Measurements from ENCODE around the gene TRIM33.
A peak's percentile ranks its signal among the peaks of the same experiment; 100 is the strongest.
"Not testable (repeated sequence)": the region's sequence is repeated elsewhere in the genome, so short reads cannot be mapped to it uniquely, and the experiment has no call there.

The TRIM33 gene

GRCh38 chr1:114485286-114485685, 25.7 kb downstream of the TRIM33 start:
- Histone ChIP-seq H3K4me3 (ENCODE audit: low read depth, low read length, poor library complexity, severe bottlenecking) (no peak overlapping the region), H2AFZ (ENCODE audit: low read length) (no peak overlapping the region), H3K79me2 (ENCODE audit: insufficient read depth, low read length) (peaks cover 71% of the 10 kb centered on the region), H4K20me1 (ENCODE audit: insufficient read depth, low read length) (no peaks in the 10 kb centered on the region), H3F3A (ENCODE audit: insufficient read depth, low read length) (no peaks in the 10 kb centered on the region), H3K27me3 (ENCODE audit: insufficient read depth, low read length) (no peaks in the 10 kb centered on the region), H3K9ac (ENCODE audit: low read length) (no peak overlapping the region), H3K4me2 (ENCODE audit: low read length) (no peak overlapping the region), H3K36me3 (ENCODE audit: insufficient read depth, low read length) (no peaks in the 10 kb centered on the region), H3K9me2 (ENCODE audit: low read depth, low read length) (no peaks in the 10 kb centered on the region), H3K27ac (ENCODE audit: low read depth, low read length, poor library complexity, severe bottlenecking) (no peak overlapping the region), H3K9me3 (ENCODE audit: low read length) (no peaks in the 10 kb centered on the region), H3K4me1 (ENCODE audit: insufficient read depth, low read length, severe bottlenecking) (peaks cover 29% of the 10 kb centered on the region)
- TF ChIP-seq CTCF (IDR thresholded peaks at IDR 0.05; ENCODE audit: low read length) (no peak), EZH2 (IDR thresholded peaks at IDR 0.05; ENCODE audit: borderline replicate concordance, low read length) (no peak)

- Histone ChIP-seq H3F3A (ENCODE audit: insufficient read depth, low read length) (no peaks in the 10 kb centered on the region), H3K9ac (ENCODE audit: low read length) (no peak overlapping the region), H3K9me2 (ENCODE audit: low read depth, low read length) (no peaks in the 10 kb centered on the region), H3K4me1 (ENCODE audit: insufficient read depth, low read length, severe bottlenecking) (peaks cover 11% of the 10 kb centered on the region), H3K9me3 (ENCODE audit: low read length) (no peaks in the 10 kb centered on the region; the same call in 1 of the 2 replicates), H3K27me3 (ENCODE audit: insufficient read depth, low read length) (no peaks in the 10 kb centered on the region), H2AFZ (ENCODE audit: low read length) (no peak overlapping the region), H3K4me2 (ENCODE audit: low read length) (peak overlapping the region; percentile 15), H3K27ac (ENCODE audit: low read depth, low read length, poor library complexity, severe bottlenecking) (peak overlapping the region; percentile 57), H4K20me1 (ENCODE audit: insufficient read depth, low read length) (no peaks in the 10 kb centered on the region), H3K4me3 (ENCODE audit: low read depth, low read length, poor library complexity, severe bottlenecking) (no peak overlapping the region), H3K36me3 (ENCODE audit: insufficient read depth, low read length) (no peaks in the 10 kb centered on the region; the same call in 1 of the 2 replicates), H3K79me2 (ENCODE audit: insufficient read depth, low read length) (peaks cover 67% of the 10 kb centered on the region)
- TF ChIP-seq CTCF (IDR thresholded peaks at IDR 0.05; ENCODE audit: low read length), result no peak
- no peak for TF ChIP-seq EZH2 (IDR thresholded peaks at IDR 0.05; ENCODE audit: borderline replicate concordance, low read length)
Measured at GRCh38 chr1:114482585-114482984, 28.4 kb downstream of the TRIM33 start.

- peaks cover 11% of the 10 kb centered on the region for H3K4me1 ChIP-seq (ENCODE audit: insufficient read depth, low read length, severe bottlenecking)
- not testable (repeated sequence) for H4K20me1 ChIP-seq (ENCODE audit: insufficient read depth, low read length); H3F3A ChIP-seq (ENCODE audit: insufficient read depth, low read length); H3K27me3 ChIP-seq (ENCODE audit: insufficient read depth, low read length); H3K4me2 ChIP-seq (ENCODE audit: low read length); H3K9ac ChIP-seq (ENCODE audit: low read length); H2AFZ ChIP-seq (ENCODE audit: low read length); H3K36me3 ChIP-seq (ENCODE audit: insufficient read depth, low read length); H3K9me2 ChIP-seq (ENCODE audit: low read depth, low read length); H3K9me3 ChIP-seq (ENCODE audit: low read length); H3K4me3 ChIP-seq (ENCODE audit: low read depth, low read length, poor library complexity, severe bottlenecking); H3K27ac ChIP-seq (ENCODE audit: low read depth, low read length, poor library complexity, severe bottlenecking)
- peaks cover 74% of the 10 kb centered on the region for H3K79me2 ChIP-seq (ENCODE audit: insufficient read depth, low read length)
Measured at GRCh38 chr1:114479636-114480035, 31.4 kb downstream of the TRIM33 start.

GRCh38 chr1:114479134-114479533, 31.9 kb downstream of the TRIM33 start:
- no peaks in the 10 kb centered on the region; the same call in 1 of the 2 replicates for H3K36me3 ChIP-seq (ENCODE audit: insufficient read depth, low read length)
- no peaks in the 10 kb centered on the region for H3K9me2 ChIP-seq (ENCODE audit: low read depth, low read length)
- H3K9me3 ChIP-seq (ENCODE audit: low read length), result no peaks in the 10 kb centered on the region; the same call in 1 of the 2 replicates
- H3K27me3 ChIP-seq (ENCODE audit: insufficient read depth, low read length), result no peaks in the 10 kb centered on the region
- H3K4me1 ChIP-seq (ENCODE audit: insufficient read depth, low read length, severe bottlenecking), result peaks cover 11% of the 10 kb centered on the region
- H2AFZ ChIP-seq (ENCODE audit: low read length), result no peak overlapping the region
- H4K20me1 ChIP-seq (ENCODE audit: insufficient read depth, low read length), result no peaks in the 10 kb centered on the region
- no peak overlapping the region for H3K4me3 ChIP-seq (ENCODE audit: low read depth, low read length, poor library complexity, severe bottlenecking)
- H3K4me2 ChIP-seq (ENCODE audit: low read length), result no peak overlapping the region
- H3K9ac ChIP-seq (ENCODE audit: low read length), result no peak overlapping the region
- H3K79me2 ChIP-seq (ENCODE audit: insufficient read depth, low read length), result peaks cover 76% of the 10 kb centered on the region
- no peaks in the 10 kb centered on the region for H3F3A ChIP-seq (ENCODE audit: insufficient read depth, low read length)
- H3K27ac ChIP-seq (ENCODE audit: low read depth, low read length, poor library complexity, severe bottlenecking), result no peak overlapping the region
- TF ChIP-seq EZH2 (IDR thresholded peaks at IDR 0.05; ENCODE audit: borderline replicate concordance, low read length) (no peak), CTCF (IDR thresholded peaks at IDR 0.05; ENCODE audit: low read length) (no peak)
